ENCODE results near the gene SOAT1. TPM values are rescaled to one million over a fixed set of nuclear protein-coding genes. Genes with fewer than 3 reads are reported as not detected.

SOAT1 gene
- total RNA-seq, 2 experiments from 2014 or later: 35.7 to 37.2 TPM

GRCh38 chr1:179323436-179323835 lies 29.8 kb downstream of the SOAT1 start:
- ChIA-PET POLR2A (no interaction called here), CTCF (no interaction called here)
- H3K4me3 Mint-ChIP-seq: no peak overlapping the region
- no peaks in the 10 kb centered on the region for H3K27me3 Mint-ChIP-seq
- TF ChIP-seq, protein P1, sequence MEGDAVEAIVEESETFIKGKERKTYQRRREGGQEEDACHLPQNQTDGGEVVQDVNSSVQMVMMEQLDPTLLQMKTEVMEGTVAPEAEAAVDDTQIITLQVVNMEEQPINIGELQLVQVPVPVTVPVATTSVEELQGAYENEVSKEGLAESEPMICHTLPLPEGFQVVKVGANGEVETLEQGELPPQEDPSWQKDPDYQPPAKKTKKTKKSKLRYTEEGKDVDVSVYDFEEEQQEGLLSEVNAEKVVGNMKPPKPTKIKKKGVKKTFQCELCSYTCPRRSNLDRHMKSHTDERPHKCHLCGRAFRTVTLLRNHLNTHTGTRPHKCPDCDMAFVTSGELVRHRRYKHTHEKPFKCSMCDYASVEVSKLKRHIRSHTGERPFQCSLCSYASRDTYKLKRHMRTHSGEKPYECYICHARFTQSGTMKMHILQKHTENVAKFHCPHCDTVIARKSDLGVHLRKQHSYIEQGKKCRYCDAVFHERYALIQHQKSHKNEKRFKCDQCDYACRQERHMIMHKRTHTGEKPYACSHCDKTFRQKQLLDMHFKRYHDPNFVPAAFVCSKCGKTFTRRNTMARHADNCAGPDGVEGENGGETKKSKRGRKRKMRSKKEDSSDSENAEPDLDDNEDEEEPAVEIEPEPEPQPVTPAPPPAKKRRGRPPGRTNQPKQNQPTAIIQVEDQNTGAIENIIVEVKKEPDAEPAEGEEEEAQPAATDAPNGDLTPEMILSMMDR (IDR thresholded peaks at IDR 0.05): no peak
- DNase-seq (no peak), ATAC-seq (ENCODE audit: poor library complexity) (no peak)
- Histone ChIP-seq H3K27me3 (ENCODE audit: control insufficient read depth in 1 of 2, insufficient read depth in 2 of 2, low read length in 2 of 2) (no peaks in the 10 kb centered on the region), H3K36me3 (ENCODE audit: insufficient read depth, low read length) (peaks cover 35% of the 10 kb centered on the region), H3K9me3 (ENCODE audit: control insufficient read depth in 1 of 2, insufficient read depth in 1 of 2, low read length in 2 of 2) (no peaks in the 10 kb centered on the region), H3K4me1 (ENCODE audit: insufficient read depth, low read length) (no peaks in the 10 kb centered on the region), H3K27ac (ENCODE audit: low read depth in 1 of 2, low read length in 2 of 2) (no peak overlapping the region), H3K4me3 (ENCODE audit: low read length) (no peak overlapping the region)
- H3K36me3 Mint-ChIP-seq (ENCODE audit: low read depth): peaks cover 91% of the 10 kb centered on the region
- H3K27ac Mint-ChIP-seq: no peak overlapping the region
- no peaks in the 10 kb centered on the region for H3K9me3 Mint-ChIP-seq
- peaks cover 41% of the 10 kb centered on the region for H3K4me1 Mint-ChIP-seq (ENCODE audit: low read depth)
- intact Hi-C loops (cut with DNase I, micrococcal nuclease): no loop called here

DNA sequence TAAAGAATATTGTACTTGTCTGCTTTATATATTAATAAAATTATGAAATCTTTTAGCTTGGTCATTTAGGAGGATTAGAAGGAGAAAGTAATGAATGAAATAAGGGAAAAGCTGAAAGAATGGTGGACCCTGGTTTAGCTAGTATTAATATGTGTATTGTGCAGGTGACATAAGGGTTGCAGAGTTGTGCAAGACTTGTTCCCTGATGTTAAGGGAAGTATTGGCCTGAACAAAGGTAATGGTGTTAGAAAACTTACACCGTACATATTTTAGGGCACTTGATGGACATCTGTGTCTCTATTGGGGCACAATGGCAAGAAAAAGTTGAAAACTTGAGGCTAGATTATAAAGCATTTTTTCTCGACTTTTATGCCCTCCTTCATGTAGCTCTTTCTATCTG lies 32.2 kb downstream of the SOAT1 start:
- CTCF ChIA-PET: no interaction called here
- POLR2A ChIA-PET: no interaction called here
- H3K36me3 Mint-ChIP-seq (ENCODE audit: low read depth): peaks cover 91% of the 10 kb centered on the region
- no peaks in the 10 kb centered on the region for H3K27me3 Mint-ChIP-seq
- no peak overlapping the region for H3K4me3 Mint-ChIP-seq
- Histone ChIP-seq H3K36me3 (ENCODE audit: insufficient read depth, low read length) (peaks cover 39% of the 10 kb centered on the region), H3K4me3 (ENCODE audit: low read length) (no peak overlapping the region), H3K9me3 (ENCODE audit: control insufficient read depth in 1 of 2, insufficient read depth in 1 of 2, low read length in 2 of 2) (peaks cover 0 to 5% of the 10 kb centered on the region in 2 experiments), H3K4me1 (ENCODE audit: insufficient read depth, low read length) (no peaks in the 10 kb centered on the region), H3K27me3 (ENCODE audit: control insufficient read depth in 1 of 2, insufficient read depth in 2 of 2, low read length in 2 of 2) (no peaks in the 10 kb centered on the region), H3K27ac (ENCODE audit: low read depth in 1 of 2, low read length in 2 of 2) (no peak overlapping the region)
- no peak for DNase-seq
- ATAC-seq (ENCODE audit: poor library complexity): no peak
- H3K27ac Mint-ChIP-seq: no peak overlapping the region
- TF ChIP-seq, protein P1 (IDR thresholded peaks at IDR 0.05): no peak
- no peaks in the 10 kb centered on the region for H3K9me3 Mint-ChIP-seq
- peaks cover 42% of the 10 kb centered on the region for H3K4me1 Mint-ChIP-seq (ENCODE audit: low read depth)
- intact Hi-C loops (cut with DNase I, micrococcal nuclease): no loop called here

GRCh38 chr1:179326746-179327145 lies 33.1 kb downstream of the SOAT1 start:
- ChIA-PET POLR2A (no interaction called here), CTCF (no interaction called here)
- H3K36me3 ChIP-seq (ENCODE audit: insufficient read depth, low read length): peaks cover 34% of the 10 kb centered on the region
- DNase-seq (no peak), ATAC-seq (ENCODE audit: poor library complexity) (no peak)
- no peaks in the 10 kb centered on the region for H3K4me1 ChIP-seq (ENCODE audit: insufficient read depth, low read length)
- intact Hi-C loops (cut with DNase I, micrococcal nuclease): no loop called here
- no peaks in the 10 kb centered on the region for H3K27me3 Mint-ChIP-seq
- TF ChIP-seq, protein P1 (IDR thresholded peaks at IDR 0.05): no peak
- peaks cover 45% of the 10 kb centered on the region for H3K4me1 Mint-ChIP-seq (ENCODE audit: low read depth)
- peaks cover 90% of the 10 kb centered on the region for H3K36me3 Mint-ChIP-seq (ENCODE audit: low read depth)
- H3K27ac ChIP-seq (ENCODE audit: low read depth in 1 of 2, low read length in 2 of 2): no peak overlapping the region
- no peaks in the 10 kb centered on the region for H3K9me3 Mint-ChIP-seq
- H3K4me3 Mint-ChIP-seq: no peak overlapping the region
- no peaks in the 10 kb centered on the region for H3K27me3 ChIP-seq (ENCODE audit: control insufficient read depth in 1 of 2, insufficient read depth in 2 of 2, low read length in 2 of 2)
- no peak overlapping the region for H3K27ac Mint-ChIP-seq
- no peak overlapping the region for H3K4me3 ChIP-seq (ENCODE audit: low read length)
- peaks cover 0 to 5% of the 10 kb centered on the region in 2 experiments for H3K9me3 ChIP-seq (ENCODE audit: control insufficient read depth in 1 of 2, insufficient read depth in 1 of 2, low read length in 2 of 2)

All from CD4-positive, alpha-beta T cell (primary cell).